Natural killer cell (primary cell): ENCODE data around the gene PRKAA2. TPM values are rescaled to one million over a fixed set of nuclear protein-coding genes. Genes with fewer than 3 reads are reported as not detected.

Experiments
- ATAC-seq, 3 donors: fragments of 150-1000 bp in 2 of 3; fragments of 200-7000 bp in 1 of 3; cut with Tn5 transposase; 1 replicate in 1 of 3; 2 replicates in 2 of 3; pipeline ENCODE4 v1.10.0; 2021; ENCODE audit warnings: mild to moderate bottlenecking in 2 of 3, moderate library complexity in 2 of 3
- DNase-seq, 2 donors: peaks; one replicate each; pipeline versions ENCODE4 v3.0.0 to v3.0.0-alpha.2; 2013 to 2021; ENCODE audit warnings: mixed read lengths in 1 of 2
- H3K27ac ChIP-seq: one replicate; pipeline ENCODE4 v1.5.1; 2013; ENCODE audit warnings: mild to moderate bottlenecking, low read length
- H3K27me3 ChIP-seq: one replicate; pipeline ENCODE4 v1.6.1; 2013; ENCODE audit warnings: low read length; ENCODE audit not compliant: control insufficient read depth, insufficient read depth
- H3K36me3 ChIP-seq: one replicate; pipeline ENCODE4 v1.6.1; 2013; ENCODE audit warnings: low read length; ENCODE audit not compliant: control insufficient read depth, insufficient read depth
- H3K4me1 ChIP-seq: one replicate; pipeline ENCODE4 v1.6.1; 2013; ENCODE audit warnings: low read length; ENCODE audit not compliant: control insufficient read depth, insufficient read depth
- H3K4me3 ChIP-seq: one replicate; pipeline ENCODE4 v1.5.1; 2013; ENCODE audit warnings: low read length
- H3K9me3 ChIP-seq: one replicate; pipeline ENCODE4 v1.6.1; 2013; ENCODE audit warnings: low read length; ENCODE audit not compliant: control insufficient read depth, insufficient read depth
- H3K27ac Mint-ChIP-seq, 2 donors: one replicate each; pipeline ENCODE4 v1.8.0; 2022; ENCODE audit warnings: mild to moderate bottlenecking in 2 of 2, mixed read lengths in 2 of 2, moderate library complexity in 1 of 2
- H3K27me3 Mint-ChIP-seq, 2 donors: one replicate each; pipeline ENCODE4 v1.8.0; 2022; ENCODE audit warnings: low read depth in 2 of 2, mixed read lengths in 2 of 2
- H3K36me3 Mint-ChIP-seq: one replicate; pipeline ENCODE4 v1.8.0; 2022; ENCODE audit warnings: mixed read lengths
- H3K4me1 Mint-ChIP-seq, 2 donors: one replicate each; pipeline ENCODE4 v1.8.0; 2022; ENCODE audit warnings: mixed read lengths in 2 of 2
- H3K4me3 Mint-ChIP-seq: one replicate; pipeline ENCODE4 v1.8.0; 2022; ENCODE audit warnings: mild to moderate bottlenecking, moderate library complexity, mixed read lengths
- H3K9me3 Mint-ChIP-seq, 2 donors: one replicate each; pipeline ENCODE4 v1.8.0; 2022; ENCODE audit warnings: mixed read lengths in 2 of 2
- WGBS: methylation state at CpG from one replicate; pipeline ENCODE4 v1.1.7; 2013; ENCODE audit warnings: missing lambda C conversion rate; ENCODE audit not compliant: insufficient coverage; 5-methylcytosine and 5-hydroxymethylcytosine counted together
- intact Hi-C: fragments of 100-400 bp; cut with micrococcal nuclease; formaldehyde crosslinking; loops from one replicate; pipeline ENCODE4 v1.14.2; 2022
- total RNA-seq, 4 donors: library from RNA; stranded (reverse); fragments of 120-200 nt in 1 of 4; gene quantifications; one replicate each; pipeline versions ENCODE4 v1.2.3 to v1.2.4, GENCODE V29; 2013 to 2022
- TF ChIP-seq, protein P1 (sequence below): fragments of 200-600 bp; IDR thresholded peaks from one replicate; pipeline ENCODE4 v1.8.0; 2022; ENCODE audit warnings: antibody characterized with exemption

The PRKAA2 gene
- total RNA-seq, 3 donors from 2014 or later (not counting 1 experiment from before 2014, with no cell fraction given), result not detected

- Histone ChIP-seq H3K4me3 (no peak overlapping the region), H3K36me3 (no peaks in the 10 kb centered on the region), H3K9me3 (no peaks in the 10 kb centered on the region), H3K27me3 (peaks cover 3% of the 10 kb centered on the region), H3K27ac (no peak overlapping the region), H3K4me1 (no peaks in the 10 kb centered on the region)
- Mint-ChIP-seq H3K4me1 (no peaks in the 10 kb centered on the region), H3K36me3 (no peaks in the 10 kb centered on the region), H3K4me3 (no peak overlapping the region), H3K9me3 (no peaks in the 10 kb centered on the region), H3K27ac (no peak overlapping the region), H3K27me3 (peaks cover 3 to 33% of the 10 kb centered on the region in 2 donors)
- intact Hi-C loops, result no loop called here
- TF ChIP-seq, protein P1, sequence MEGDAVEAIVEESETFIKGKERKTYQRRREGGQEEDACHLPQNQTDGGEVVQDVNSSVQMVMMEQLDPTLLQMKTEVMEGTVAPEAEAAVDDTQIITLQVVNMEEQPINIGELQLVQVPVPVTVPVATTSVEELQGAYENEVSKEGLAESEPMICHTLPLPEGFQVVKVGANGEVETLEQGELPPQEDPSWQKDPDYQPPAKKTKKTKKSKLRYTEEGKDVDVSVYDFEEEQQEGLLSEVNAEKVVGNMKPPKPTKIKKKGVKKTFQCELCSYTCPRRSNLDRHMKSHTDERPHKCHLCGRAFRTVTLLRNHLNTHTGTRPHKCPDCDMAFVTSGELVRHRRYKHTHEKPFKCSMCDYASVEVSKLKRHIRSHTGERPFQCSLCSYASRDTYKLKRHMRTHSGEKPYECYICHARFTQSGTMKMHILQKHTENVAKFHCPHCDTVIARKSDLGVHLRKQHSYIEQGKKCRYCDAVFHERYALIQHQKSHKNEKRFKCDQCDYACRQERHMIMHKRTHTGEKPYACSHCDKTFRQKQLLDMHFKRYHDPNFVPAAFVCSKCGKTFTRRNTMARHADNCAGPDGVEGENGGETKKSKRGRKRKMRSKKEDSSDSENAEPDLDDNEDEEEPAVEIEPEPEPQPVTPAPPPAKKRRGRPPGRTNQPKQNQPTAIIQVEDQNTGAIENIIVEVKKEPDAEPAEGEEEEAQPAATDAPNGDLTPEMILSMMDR, result no peak
- ATAC-seq, result no peak
- no peak for DNase-seq
Measured at GRCh38 chr1:56710646-56711045, 65.5 kb downstream of the PRKAA2 start.

DNA sequence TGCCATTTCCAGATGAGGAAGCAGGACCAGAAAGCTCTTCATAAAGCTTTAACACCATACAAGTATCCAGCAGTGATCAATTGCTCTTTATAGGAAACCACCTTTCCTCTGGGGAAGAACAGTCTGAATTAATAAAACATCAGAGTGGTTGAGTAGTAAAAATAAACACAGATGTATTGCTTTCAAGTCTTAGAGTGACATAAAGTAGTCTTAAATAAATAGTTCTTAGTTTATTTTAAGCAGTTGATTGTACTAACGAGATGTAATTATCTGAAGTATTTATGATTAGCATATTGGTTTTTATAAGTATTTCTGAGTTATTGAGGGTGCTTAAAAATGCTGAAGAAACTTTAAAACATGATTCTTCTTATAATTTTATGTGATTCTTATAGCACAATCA is 67.0 kb downstream of the PRKAA2 start:
- ATAC-seq, result no peak
- H3K4me3 Mint-ChIP-seq, result no peak overlapping the region
- Histone ChIP-seq H3K27me3 (peaks cover 3% of the 10 kb centered on the region), H3K36me3 (no peaks in the 10 kb centered on the region), H3K4me3 (no peak overlapping the region), H3K27ac (no peak overlapping the region), H3K4me1 (no peaks in the 10 kb centered on the region), H3K9me3 (no peaks in the 10 kb centered on the region)
- intact Hi-C loops, result no loop called here
- no peaks in the 10 kb centered on the region for H3K36me3 Mint-ChIP-seq
- 86% methylated on average over 1 of the region's 1 CpG for WGBS
- no peak for DNase-seq
- H3K4me1 Mint-ChIP-seq, result no peaks in the 10 kb centered on the region
- TF ChIP-seq, protein P1, result no peak
- H3K9me3 Mint-ChIP-seq, result no peaks in the 10 kb centered on the region
- H3K27ac Mint-ChIP-seq, result no peak overlapping the region
- peaks cover 3 to 24% of the 10 kb centered on the region in 2 donors for H3K27me3 Mint-ChIP-seq

DNA sequence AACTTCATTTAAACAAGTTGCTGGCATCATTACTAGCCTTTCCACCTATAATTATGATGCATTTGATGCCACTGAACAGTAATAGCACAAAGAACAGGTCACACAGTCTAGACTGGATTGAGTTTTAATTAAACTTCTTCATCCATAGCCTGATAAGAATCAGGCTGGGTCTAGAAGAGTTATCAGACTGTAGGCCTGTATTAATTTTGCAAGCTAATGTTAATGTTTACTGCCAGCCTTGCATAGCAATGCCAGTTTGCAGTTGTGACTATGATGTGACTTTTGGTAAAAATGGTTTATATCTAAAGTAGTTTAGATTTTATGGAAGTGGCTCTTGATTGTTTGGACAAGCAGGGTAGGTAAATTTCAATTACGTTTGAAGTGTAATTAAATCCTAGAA is 68.0 kb downstream of the PRKAA2 start:
- no peak for DNase-seq
- H3K4me3 Mint-ChIP-seq, result no peak overlapping the region
- no peaks in the 10 kb centered on the region for H3K9me3 Mint-ChIP-seq
- Histone ChIP-seq H3K4me3 (no peak overlapping the region), H3K9me3 (no peaks in the 10 kb centered on the region), H3K4me1 (no peaks in the 10 kb centered on the region), H3K27ac (no peak overlapping the region), H3K36me3 (no peaks in the 10 kb centered on the region), H3K27me3 (peaks cover 3% of the 10 kb centered on the region)
- no peaks in the 10 kb centered on the region for H3K4me1 Mint-ChIP-seq
- TF ChIP-seq, protein P1, result no peak
- 81% methylated on average over 1 of the region's 1 CpG for WGBS
- no peak for ATAC-seq
- H3K36me3 Mint-ChIP-seq, result no peaks in the 10 kb centered on the region
- H3K27ac Mint-ChIP-seq, result no peak overlapping the region
- peaks cover 3 to 20% of the 10 kb centered on the region in 2 donors for H3K27me3 Mint-ChIP-seq
- intact Hi-C loops, result no loop called here

DNA sequence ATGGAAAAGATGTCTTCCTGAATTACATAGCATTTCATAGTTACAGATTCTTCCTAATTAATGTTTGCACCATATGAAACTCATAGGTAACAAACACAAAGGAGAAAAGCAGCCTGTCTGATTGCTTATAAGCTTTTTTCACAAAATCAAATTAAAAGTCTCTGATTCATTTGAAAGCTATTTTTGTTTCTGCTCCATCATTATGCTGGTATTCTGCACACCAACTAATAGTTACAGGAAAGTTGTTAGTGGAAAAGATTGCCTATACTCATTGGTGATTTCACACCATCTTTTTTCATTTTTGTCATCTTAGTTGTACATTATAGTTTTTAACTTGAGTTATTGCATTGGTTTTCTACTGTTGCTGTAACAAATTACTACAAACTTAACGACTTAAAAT is 70.0 kb downstream of the PRKAA2 start:
- TF ChIP-seq, protein P1, result no peak
- H3K36me3 Mint-ChIP-seq, result no peaks in the 10 kb centered on the region
- no peaks in the 10 kb centered on the region for H3K9me3 ChIP-seq
- peaks cover 3 to 5% of the 10 kb centered on the region in 2 donors for H3K27me3 Mint-ChIP-seq
- intact Hi-C loops, result no loop called here
- no peak overlapping the region for H3K4me3 ChIP-seq
- DNase-seq, result no peak
- H3K4me3 Mint-ChIP-seq, result no peak overlapping the region
- ATAC-seq, result no peak
- H3K27me3 ChIP-seq, result peaks cover 3% of the 10 kb centered on the region
- H3K4me1 ChIP-seq, result no peaks in the 10 kb centered on the region
- H3K27ac Mint-ChIP-seq, result no peak overlapping the region
- no peaks in the 10 kb centered on the region for H3K9me3 Mint-ChIP-seq
- no peaks in the 10 kb centered on the region for H3K36me3 ChIP-seq
- H3K4me1 Mint-ChIP-seq, result no peaks in the 10 kb centered on the region
- H3K27ac ChIP-seq, result no peak overlapping the region
- WGBS, result no CpG with 5 or more reads among the region's 1 CpG
